CD14-positive monocyte (primary cell): ENCODE measurements around the gene CCNDBP1. TPM values are rescaled to one million over a fixed set of nuclear protein-coding genes. Genes with fewer than 3 reads are reported as not detected.

Source experiments
- DNase-seq, 3 donors: peaks; one replicate each; pipeline ENCODE4 v3.0.0-alpha.2; 2011 to 2022
- H2AFZ ChIP-seq: 2 replicates; pipeline ENCODE4 v1.6.0; 2012; ENCODE audit warnings: mild to moderate bottlenecking, low read depth, low read length, inconsistent platforms; ENCODE audit not compliant: insufficient read depth, poor library complexity, severe bottlenecking
- H3K27ac ChIP-seq, 2 donors: 1 replicate in 1 of 2; 2 replicates in 1 of 2; pipeline ENCODE4 v1.5.1; 2012 to 2013; ENCODE audit warnings: low read length in 2 of 2, control low read depth in 1 of 2, inconsistent platforms in 1 of 2, low read depth in 1 of 2, mild to moderate bottlenecking in 1 of 2
- H3K27me3 ChIP-seq, 2 donors: one replicate each; pipeline versions ENCODE4 v1.6.0 to v1.6.1; 2011 to 2013; ENCODE audit warnings: low read length in 2 of 2; ENCODE audit not compliant: control insufficient read depth in 2 of 2, insufficient read depth in 2 of 2
- H3K36me3 ChIP-seq, 2 donors: replicated peaks in 1 of 2; 1 replicate in 1 of 2; 2 replicates in 1 of 2; pipeline versions ENCODE4 v1.5.1 to v1.6.1; 2012 to 2013; ENCODE audit warnings: low read length in 2 of 2, control low read depth in 1 of 2, inconsistent platforms in 1 of 2, mild to moderate bottlenecking in 1 of 2; ENCODE audit not compliant: insufficient read depth in 2 of 2, control insufficient read depth in 1 of 2
- H3K4me1 ChIP-seq, 2 donors: 1 replicate in 1 of 2; 2 replicates in 1 of 2; pipeline versions ENCODE4 v1.5.1 to v1.6.1; 2012 to 2013; ENCODE audit warnings: low read length in 2 of 2, control low read depth in 1 of 2, inconsistent platforms in 1 of 2, mild to moderate bottlenecking in 1 of 2, moderate library complexity in 1 of 2; ENCODE audit not compliant: insufficient read depth in 2 of 2, control insufficient read depth in 1 of 2
- H3K4me2 ChIP-seq: replicated peaks from 2 replicates; pipeline ENCODE3; 2012; ENCODE audit warnings: low read length, moderate library complexity, mild to moderate bottlenecking; ENCODE audit not compliant: poor library complexity, severe bottlenecking; ENCODE audit errors: extremely low read depth
- H3K4me3 ChIP-seq, 3 experiments: fragments of 200-600 bp in 1 of 3; sonication (generic) in 1 of 3; replicated peaks in 1 of 3; 1 replicate in 2 of 3; 2 replicates in 1 of 3; pipeline ENCODE4 v1.5.1; 2011 to 2013; ENCODE audit warnings: low read length in 3 of 3, mild to moderate bottlenecking in 3 of 3, control low read depth in 2 of 3, low read depth in 2 of 3, inconsistent platforms in 1 of 3, moderate library complexity in 1 of 3
- H3K79me2 ChIP-seq: 2 replicates; pipeline ENCODE4 v1.6.0; 2012; ENCODE audit warnings: mild to moderate bottlenecking, control low read depth, inconsistent platforms, low read length, moderate library complexity; ENCODE audit not compliant: insufficient read depth
- H3K9ac ChIP-seq: 2 replicates; pipeline ENCODE4 v1.6.0; 2017; ENCODE audit warnings: low read length, mild to moderate bottlenecking; ENCODE audit not compliant: insufficient read depth, poor library complexity, severe bottlenecking
- H3K9me3 ChIP-seq, 2 donors: replicated peaks in 1 of 2; 1 replicate in 1 of 2; 2 replicates in 1 of 2; pipeline versions ENCODE4 v1.5.1 to v1.6.1; 2012 to 2013; ENCODE audit warnings: low read length in 2 of 2, control low read depth in 1 of 2; ENCODE audit not compliant: control insufficient read depth in 1 of 2, insufficient read depth in 1 of 2
- H4K20me1 ChIP-seq: 2 replicates; pipeline ENCODE4 v1.6.0; 2012; ENCODE audit warnings: mild to moderate bottlenecking, low read length, control low read depth, moderate library complexity; ENCODE audit not compliant: insufficient read depth
- H3K27ac Mint-ChIP-seq, 7 donors: one replicate each; pipeline ENCODE4 v1.8.0; 2020; ENCODE audit warnings: mild to moderate bottlenecking in 7 of 7, mixed read lengths in 7 of 7, moderate library complexity in 6 of 7, inconsistent platforms in 2 of 7
- H3K27me3 Mint-ChIP-seq, 3 donors: one replicate each; pipeline ENCODE4 v1.8.0; 2021 to 2022; ENCODE audit warnings: low read depth in 3 of 3, mild to moderate bottlenecking in 3 of 3, mixed read lengths in 3 of 3, moderate library complexity in 3 of 3, inconsistent platforms in 1 of 3
- H3K36me3 Mint-ChIP-seq, 2 donors: one replicate each; pipeline ENCODE4 v1.8.0; 2020; ENCODE audit warnings: mixed read lengths in 2 of 2, inconsistent platforms in 1 of 2, mild to moderate bottlenecking in 1 of 2
- H3K4me1 Mint-ChIP-seq: one replicate; pipeline ENCODE4 v1.8.0; 2020; ENCODE audit warnings: mild to moderate bottlenecking, mixed read lengths
- H3K4me3 Mint-ChIP-seq, 2 donors: one replicate each; pipeline ENCODE4 v1.8.0; 2020; ENCODE audit warnings: mild to moderate bottlenecking in 2 of 2, mixed read lengths in 2 of 2, moderate library complexity in 1 of 2
- H3K9me3 Mint-ChIP-seq, 7 donors: one replicate each; pipeline ENCODE4 v1.8.0; 2020 to 2022; ENCODE audit warnings: mixed read lengths in 7 of 7, mild to moderate bottlenecking in 6 of 7, moderate library complexity in 6 of 7, inconsistent platforms in 2 of 7
- CTCF ChIP-seq: fragments of 200-600 bp; IDR thresholded peaks from one replicate; pipeline ENCODE4 v1.8.0; 2022; ENCODE audit warnings: antibody characterized with exemption, mild to moderate bottlenecking
- WGBS: methylation state at CpG from one replicate; pipeline ENCODE4 v1.1.5; 2013; ENCODE audit warnings: missing lambda C conversion rate; ENCODE audit not compliant: insufficient coverage; 5-methylcytosine and 5-hydroxymethylcytosine counted together
- intact Hi-C, 2 donors: fragments of 100-400 bp; cut with micrococcal nuclease; formaldehyde crosslinking; loops; one replicate each; pipeline versions ENCODE4 v1.15.0 to v1.15.1; 2023
- polyA plus RNA-seq, 3 donors: library from polyadenylated mRNA; depleted of rRNA in 1 of 3; unstranded in 2 of 3; stranded (reverse) in 1 of 3; fragments of 300-500 nt in 2 of 3; fragments of >200 nt in 1 of 3; fragmentation: Illumina TruSeq in 2 of 3; gene quantifications; 1 replicate in 2 of 3; 2 replicates in 1 of 3; pipeline ENCODE4 v1.2.3, GENCODE V29; 2012 to 2021

The CCNDBP1 gene
- polyA plus RNA-seq, 3 donors: 79.2 to 205 (median 196) TPM

- no peaks in the 10 kb centered on the region for H3K36me3 ChIP-seq
- no peak overlapping the region for H3K4me2 ChIP-seq
- no peak overlapping the region for H3K27ac ChIP-seq
- H3K79me2 ChIP-seq: no peaks in the 10 kb centered on the region
- H2AFZ ChIP-seq: no peak overlapping the region
- peaks cover 13 to 19% of the 10 kb centered on the region in 2 donors for H3K27me3 ChIP-seq
- Mint-ChIP-seq H3K36me3 (no peaks in the 10 kb centered on the region), H3K27ac (no peak overlapping the region), H3K4me1 (peaks cover 16% of the 10 kb centered on the region), H3K27me3 (peaks cover 20 to 34% (median 27%) of the 10 kb centered on the region in 3 donors), H3K4me3 (peak overlapping the region in 1 of 2 donors; percentile 61), H3K9me3 (peaks cover 0 to 4% (median 0%) of the 10 kb centered on the region in 7 donors)
- intact Hi-C loops: no loop called here
- no peaks in the 10 kb centered on the region for H3K9me3 ChIP-seq
- DNase-seq: no peak
- H3K4me1 ChIP-seq: peaks cover 10 to 11% of the 10 kb centered on the region in 2 donors
- no peak overlapping the region for H3K4me3 ChIP-seq
- no peak overlapping the region for H3K9ac ChIP-seq
- no peak for TF ChIP-seq CTCF
- WGBS: 46% methylated on average over 4 of the region's 6 CpGs
- no peaks in the 10 kb centered on the region for H4K20me1 ChIP-seq
Observed at GRCh38 chr15:43246261-43246774, 61.1 kb downstream of the CCNDBP1 start.

Other genes with a start within 250 kb of the CCNDBP1 start
- gene UBR1, start 79.4 kb upstream of the CCNDBP1 start, polyA plus RNA-seq: 1 to 10 TPM; 5.1 to 7.9 (median 6.3) TPM
- 10 to 100 TPM; 10.5 to 11.3 (median 10.8) TPM for gene TMEM62, start 51.8 kb upstream of the CCNDBP1 start, polyA plus RNA-seq
- under 1 TPM in 2 of 3 donors, not detected in 1; 0.08 to 0.13 TPM for gene EPB42, start 35.6 kb downstream of the CCNDBP1 start, polyA plus RNA-seq
- gene TGM5, start 81.5 kb downstream of the CCNDBP1 start, polyA plus RNA-seq: not detected
- gene TGM7, start 116.9 kb downstream of the CCNDBP1 start, polyA plus RNA-seq: not detected
- gene LCMT2, start 145.2 kb downstream of the CCNDBP1 start, polyA plus RNA-seq: 1 to 10 TPM in 2 of 3 donors, under 1 TPM in 1; 0.78 to 1.6 (median 1.4) TPM
- 1 to 10 TPM; 2.6 to 7.4 (median 4.3) TPM for gene ZSCAN29, start 185.6 kb downstream of the CCNDBP1 start, polyA plus RNA-seq
- gene TUBGCP4, start 185.7 kb downstream of the CCNDBP1 start, polyA plus RNA-seq: 1 to 10 TPM; 4.7 to 7.6 (median 6.1) TPM